HL-60/S4 (cell line): ENCODE results near the gene PLET1.

Source experiments
- in situ Hi-C: fragments of 300-500 bp; cut with MboI; formaldehyde crosslinking; loops from 2 replicates; pipeline ENCODE4 v1.14.3; 2022; ENCODE audit warnings: low sequenced_read_pairs

Gene PLET1

DNA sequence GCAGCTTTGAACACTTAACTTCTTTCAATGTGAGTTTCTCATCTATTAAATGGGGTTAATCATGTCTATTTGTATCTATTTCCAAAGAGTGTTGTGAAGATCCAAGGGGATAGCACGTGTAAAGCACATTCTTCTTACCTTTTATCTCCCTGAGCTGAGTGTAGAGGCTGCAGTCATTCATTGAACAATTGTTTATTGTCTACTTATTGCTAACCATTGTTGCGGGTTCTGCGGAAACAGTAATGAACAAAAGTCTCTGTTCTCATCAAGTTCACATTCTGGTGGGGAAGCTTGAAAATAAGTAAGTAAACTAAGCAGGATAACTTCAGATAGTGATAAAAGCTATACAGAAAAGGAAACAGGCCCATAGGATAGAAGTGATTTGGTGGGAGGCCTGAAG, 27.4 kb upstream of the PLET1 start:
- in situ Hi-C loops = loop anchor here (25.0 kb wide), 2 partner anchors 274 to 999 kb away; no protein-coding TSS in a partner anchor

DNA sequence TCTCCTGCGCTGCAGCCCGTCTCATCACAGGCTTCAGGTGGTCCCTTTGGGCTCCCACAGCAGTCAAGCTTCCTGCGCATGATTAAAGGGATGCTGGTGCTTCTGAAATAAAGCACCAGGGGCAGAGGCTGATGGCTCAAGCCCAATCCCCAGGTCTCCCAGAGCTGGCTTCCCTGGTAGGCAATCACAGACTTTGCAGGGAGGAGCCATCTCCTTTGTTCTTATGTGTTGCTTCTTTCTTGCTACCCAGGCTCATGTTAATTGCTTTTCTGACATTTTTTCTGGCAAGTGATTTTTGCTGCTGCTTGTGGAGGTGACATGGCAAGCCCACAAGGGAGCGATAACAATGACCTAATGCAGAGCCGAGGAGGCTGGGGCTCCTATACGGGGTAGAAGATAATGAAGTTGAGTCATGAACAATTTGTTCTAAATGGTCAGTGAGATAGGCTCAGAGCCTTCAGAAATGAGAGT, 25.2 kb upstream of the PLET1 start:
- in situ Hi-C loops = loop anchor here (25.0 kb wide), 2 partner anchors 276 to 1001 kb away; no protein-coding TSS in a partner anchor

DNA sequence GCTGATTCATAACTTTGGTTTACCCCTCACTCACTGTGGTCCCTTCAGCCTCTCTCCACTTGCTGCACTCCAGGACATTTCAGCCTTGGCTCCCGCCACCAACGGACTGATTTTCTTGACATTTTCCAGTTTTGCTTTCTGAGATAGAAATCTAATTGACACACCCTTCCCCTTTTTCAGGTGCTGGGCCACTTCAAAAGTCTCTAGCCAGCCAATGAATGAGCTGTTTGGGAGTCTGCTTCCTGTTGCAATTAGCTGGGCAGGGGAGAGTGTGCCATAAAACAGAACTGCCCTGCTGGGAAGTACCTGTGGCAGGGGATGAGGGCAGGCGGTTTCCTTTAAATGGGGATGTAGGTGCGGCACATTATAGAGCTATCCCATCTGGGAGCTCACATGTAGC, 21.1 kb upstream of the PLET1 start:
- in situ Hi-C loops = loop anchor here (25.0 kb wide), 2 partner anchors 281 to 1006 kb away; no protein-coding TSS in a partner anchor

DNA sequence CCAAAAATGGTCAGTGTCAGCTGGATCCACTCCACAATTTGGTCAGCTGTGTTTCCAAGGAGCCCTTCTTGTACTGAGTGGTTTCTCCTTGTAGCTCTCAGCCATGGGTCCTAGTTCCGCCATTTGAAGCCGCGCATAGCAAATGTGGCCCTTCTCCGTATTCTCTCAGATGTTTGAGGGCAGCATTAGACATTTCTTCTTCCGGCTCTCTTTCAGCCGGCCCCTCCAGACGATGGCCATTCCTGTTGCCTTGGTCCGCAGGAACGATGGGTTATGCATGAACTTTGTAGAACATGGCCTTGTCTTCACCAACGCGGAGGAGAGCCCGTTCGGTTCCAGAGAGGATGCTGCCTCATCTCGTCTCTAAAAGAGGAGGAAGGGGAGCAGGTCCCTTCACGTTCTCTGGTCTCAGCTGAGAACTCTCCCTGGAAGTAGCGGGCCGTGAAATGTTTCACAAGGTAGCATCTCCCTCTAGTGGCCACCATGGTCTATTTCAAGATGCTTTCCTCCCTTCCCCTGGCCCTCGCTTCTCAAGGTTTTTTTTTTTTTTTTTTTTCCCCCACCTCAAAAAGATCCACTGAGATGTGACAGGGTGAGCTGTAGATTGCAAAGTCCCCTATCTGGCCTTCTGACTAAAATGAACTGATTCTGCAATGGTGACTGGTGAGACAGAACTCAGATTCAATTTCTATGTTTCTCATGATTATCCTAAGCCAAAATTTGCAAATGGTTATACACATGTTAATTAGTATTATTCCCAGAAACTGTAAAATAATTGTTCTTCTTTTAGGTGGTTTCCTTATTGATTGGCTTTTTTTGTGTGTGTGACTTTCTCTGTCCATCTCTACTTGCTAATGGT, 19.8 kb upstream of the PLET1 start:
- in situ Hi-C loops = loop anchor here (25.0 kb wide), 2 partner anchors 282 to 1007 kb away; no protein-coding TSS in a partner anchor

DNA sequence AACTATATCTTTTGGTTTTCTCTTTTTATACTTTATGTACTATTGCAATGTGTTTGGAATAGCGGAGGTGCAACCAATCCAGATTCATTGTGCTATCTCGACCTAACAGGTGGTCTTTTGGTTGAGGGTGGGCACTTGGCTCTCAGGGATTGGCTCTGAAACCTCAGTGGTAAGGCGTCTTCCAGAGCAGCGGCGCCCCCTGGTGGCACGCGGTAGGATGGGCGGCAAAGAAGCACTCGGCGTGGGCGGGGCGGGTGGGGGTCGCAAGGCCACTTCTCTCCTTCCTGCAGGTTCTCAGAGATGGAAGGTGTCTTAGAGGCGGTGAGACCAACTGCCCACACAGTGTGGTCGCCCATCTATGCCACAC, 19.2 kb upstream of the PLET1 start:
- in situ Hi-C loops = loop anchor here (25.0 kb wide), 2 partner anchors 282 to 1007 kb away; no protein-coding TSS in a partner anchor

DNA sequence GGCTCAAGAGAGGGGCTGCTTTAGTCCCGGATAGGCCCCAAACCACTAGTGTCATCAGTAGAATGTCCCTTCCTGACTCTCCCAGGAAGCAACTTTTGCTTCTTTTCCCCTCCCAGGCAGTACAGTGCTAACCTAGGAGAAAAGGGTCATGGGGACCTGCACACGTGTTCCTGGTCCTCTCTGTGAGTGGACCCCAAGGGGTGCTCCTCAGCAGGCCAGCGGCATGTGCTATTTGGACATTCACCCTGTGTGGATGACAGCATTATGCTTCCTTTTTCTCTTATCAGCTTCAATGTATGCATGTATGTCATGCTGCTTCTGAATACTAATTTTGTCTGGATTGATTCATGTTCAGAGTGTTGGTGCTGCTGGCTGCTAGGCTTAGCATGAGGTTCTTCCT, 18.1 kb upstream of the PLET1 start:
- in situ Hi-C loops = loop anchor here (25.0 kb wide), 2 partner anchors 283 to 1008 kb away; no protein-coding TSS in a partner anchor

DNA sequence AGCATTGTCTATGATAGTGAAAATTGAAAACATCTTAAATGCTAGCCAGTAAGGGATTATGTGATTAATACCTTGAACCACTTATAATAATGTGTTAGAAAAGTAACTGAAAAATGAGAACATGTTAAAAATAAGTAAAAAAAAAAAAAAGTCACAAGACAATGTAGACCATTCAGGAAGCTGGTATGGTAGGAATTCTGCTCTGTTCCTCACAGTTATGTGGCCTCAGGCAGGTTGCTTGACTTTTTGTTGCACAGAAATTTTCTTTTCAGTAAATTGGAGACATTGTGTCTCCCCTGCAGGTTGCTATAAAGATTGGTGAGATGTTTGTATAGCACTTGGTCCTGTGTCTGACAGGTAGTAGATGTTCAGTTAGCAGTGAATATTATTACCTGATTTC, 17.3 kb upstream of the PLET1 start:
- in situ Hi-C loops = loop anchor here (25.0 kb wide), 2 partner anchors 284 to 1009 kb away; no protein-coding TSS in a partner anchor

DNA sequence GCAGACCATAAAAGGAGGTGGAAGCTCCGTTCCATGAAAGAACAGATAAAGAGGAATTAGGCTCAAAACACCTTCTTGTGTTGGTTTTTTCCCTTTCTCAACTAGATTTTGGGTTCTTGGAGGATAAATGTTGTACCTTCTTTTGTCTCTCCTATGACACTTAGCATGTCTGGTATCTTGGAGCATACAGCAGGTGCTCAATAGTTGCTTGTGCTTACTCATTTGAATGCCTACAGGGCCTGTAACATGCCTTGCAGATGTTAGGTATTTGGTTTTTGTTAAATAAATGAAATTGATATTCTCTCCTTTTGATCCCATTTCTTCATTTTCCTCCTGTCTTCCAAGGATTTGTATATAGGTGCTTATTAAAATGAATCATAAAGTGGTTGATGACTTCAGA, 16.4 kb upstream of the PLET1 start:
- in situ Hi-C loops = loop anchor here (25.0 kb wide), 2 partner anchors 285 to 1010 kb away; no protein-coding TSS in a partner anchor

DNA sequence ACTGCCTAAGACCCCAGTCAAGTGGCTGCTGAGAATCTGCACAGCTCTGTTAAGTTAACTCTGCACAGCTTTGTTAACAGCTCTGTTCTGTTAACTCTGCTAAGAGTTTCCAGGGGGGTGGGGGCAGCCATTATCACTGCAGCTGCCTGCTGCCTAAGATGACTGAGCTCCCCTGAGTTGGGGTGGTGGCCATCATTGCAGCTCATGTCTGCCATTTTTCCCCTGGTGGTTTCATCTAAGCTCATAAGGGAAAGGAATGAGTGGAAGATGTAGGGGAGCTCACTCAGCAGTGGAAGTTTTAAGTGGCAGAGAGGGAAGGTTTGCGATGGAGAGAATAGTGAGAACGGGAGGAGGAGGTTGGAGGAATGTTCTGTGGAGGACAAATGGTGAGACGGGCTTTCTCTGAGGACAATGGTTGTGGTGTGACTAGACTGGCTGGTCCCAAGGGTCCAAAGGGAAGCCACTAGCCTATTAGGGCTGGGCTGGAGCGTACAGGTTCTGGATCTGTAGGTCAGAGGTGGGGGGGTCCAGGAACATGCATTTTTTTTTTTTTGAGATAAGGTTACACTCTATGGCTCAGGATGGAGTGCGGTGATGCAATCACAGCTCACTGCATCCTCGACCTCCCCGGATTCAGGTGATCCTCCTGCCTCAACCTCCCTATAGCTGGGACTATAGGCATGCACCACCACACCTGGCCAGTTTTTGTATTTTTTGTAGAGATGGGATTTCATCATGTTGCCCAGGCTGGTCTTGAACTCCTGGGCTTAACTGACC, 13.5 kb upstream of the PLET1 start:
- in situ Hi-C loops = no loop called here

DNA sequence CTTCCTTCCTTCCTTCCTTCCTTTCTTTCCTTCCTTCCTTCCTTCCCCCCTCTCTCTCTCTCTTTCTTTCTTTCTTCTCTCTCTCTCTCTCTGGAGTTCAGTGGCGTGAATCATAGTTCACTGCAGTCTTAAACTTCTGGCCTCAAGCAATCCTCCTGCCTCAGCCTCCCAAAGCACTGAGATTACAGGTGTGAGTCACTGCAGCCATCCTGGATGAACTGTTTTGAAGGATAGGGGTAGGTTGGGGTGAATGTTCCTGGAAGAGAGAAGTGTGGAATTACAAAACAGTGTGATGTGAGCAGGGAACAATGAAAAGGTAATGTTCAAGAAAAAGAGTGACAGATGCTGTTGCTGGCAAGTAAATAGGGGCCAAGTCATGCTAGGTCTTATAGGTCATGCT, 12.4 kb upstream of the PLET1 start:
- in situ Hi-C loops = no loop called here

DNA sequence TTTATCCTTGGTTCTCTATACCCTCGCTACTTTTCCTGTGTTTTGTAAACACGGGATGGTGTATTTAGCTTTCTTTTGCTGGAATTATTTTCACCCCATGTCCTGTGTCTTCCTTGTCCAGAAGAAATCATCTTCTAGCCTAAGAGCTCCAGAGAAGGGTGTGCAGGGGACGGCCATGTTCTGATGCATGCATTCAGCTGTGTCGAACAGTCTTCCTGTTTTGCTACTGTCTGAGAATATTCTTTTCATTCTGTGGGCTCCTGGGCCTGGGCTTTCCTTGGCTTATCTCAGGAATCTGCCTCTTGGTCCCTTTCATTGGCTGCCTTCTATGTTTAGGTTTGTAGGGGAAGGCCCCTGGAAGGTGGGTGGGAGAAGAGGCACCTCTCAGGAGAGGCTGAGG, 10.6 kb upstream of the PLET1 start:
- in situ Hi-C loops = no loop called here

DNA sequence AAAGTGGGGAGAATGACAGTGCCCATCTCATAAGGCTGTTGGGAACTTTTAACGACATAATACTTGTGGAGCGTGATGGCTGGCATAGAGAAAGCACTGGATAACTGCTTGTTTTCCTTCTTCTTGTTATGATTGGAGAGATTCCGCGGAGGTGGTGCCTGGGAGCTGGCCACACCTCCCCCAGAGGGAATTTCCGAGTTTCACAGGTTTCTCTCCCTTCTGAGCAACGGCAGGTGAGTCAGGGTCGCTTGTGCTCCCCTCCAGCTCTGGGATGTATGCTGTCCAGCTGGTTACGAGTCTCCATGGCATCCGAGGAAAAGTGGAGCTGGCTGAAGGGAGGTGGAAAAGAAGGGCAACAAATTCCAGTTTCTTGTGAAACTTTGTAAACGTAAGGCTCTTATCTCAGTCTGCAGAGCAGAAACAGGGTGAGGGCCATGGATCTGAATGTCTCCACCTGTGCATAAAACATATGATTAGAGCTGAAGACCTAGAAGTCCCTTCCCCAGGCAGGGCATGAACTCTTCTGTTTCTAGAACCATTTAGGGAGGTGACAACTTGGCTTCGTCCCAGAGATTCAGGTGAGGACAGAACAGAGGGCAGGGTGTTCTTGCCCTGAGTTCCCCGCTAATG, 10.0 kb upstream of the PLET1 start:
- in situ Hi-C loops = no loop called here

DNA sequence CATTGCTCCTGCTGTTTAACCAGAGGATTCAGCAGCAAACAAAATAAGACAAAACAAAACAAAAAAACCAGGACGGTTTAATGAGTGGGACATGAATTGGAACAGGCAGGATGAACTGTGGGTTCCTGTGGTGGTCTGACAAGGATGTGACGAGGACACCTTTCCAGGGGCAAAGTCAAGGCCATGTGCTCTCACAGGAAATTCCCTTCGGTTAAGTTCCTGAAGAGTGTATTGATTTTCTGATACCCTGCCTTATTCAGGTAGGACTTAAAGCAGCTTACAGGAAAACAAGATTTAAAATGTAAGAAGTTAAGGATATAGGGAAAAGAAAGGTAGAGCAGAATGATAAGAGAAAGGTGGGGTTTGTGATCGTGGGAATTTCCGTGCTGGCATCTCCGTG, 8.5 kb upstream of the PLET1 start:
- in situ Hi-C loops = no loop called here

DNA sequence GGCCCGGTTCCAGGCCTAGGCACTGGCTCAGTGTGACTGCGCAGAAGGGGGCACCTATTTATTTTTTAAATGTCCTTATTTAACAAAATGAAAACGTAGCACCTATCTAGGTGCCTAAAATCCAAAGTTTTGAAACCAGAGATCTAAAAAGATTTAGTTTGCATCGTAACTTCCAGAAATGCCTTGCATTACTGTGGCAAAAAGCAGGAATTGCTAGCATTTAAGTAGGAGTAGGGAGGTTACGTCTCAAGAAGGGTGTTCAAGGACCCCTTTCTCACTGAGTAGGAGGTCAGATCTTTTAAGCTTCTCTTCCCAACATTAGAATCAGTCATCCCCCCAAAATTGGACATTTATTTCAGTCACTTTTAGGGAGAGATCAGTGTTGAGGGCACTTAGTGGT, 7.7 kb upstream of the PLET1 start:
- in situ Hi-C loops = no loop called here

DNA sequence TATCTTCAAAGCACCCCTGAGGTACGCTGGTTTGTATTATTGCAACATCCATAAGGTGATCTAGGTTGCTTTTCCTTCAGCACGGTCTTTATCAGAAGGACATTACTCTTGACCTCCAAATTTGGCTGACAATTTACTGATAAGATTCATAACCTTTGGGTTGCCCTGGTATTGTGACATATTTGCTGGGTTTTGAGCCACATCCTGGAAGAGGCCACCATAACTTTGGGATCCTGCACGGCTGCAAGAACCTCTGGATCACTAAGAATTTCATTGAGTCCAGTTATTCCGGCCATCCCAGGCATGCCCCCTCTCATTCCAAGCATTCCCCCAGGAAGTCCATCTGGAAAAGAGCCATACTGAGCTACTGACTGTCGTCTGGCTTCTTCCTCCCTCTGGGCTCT, 6.5 kb upstream of the PLET1 start:
- in situ Hi-C loops = no loop called here

DNA sequence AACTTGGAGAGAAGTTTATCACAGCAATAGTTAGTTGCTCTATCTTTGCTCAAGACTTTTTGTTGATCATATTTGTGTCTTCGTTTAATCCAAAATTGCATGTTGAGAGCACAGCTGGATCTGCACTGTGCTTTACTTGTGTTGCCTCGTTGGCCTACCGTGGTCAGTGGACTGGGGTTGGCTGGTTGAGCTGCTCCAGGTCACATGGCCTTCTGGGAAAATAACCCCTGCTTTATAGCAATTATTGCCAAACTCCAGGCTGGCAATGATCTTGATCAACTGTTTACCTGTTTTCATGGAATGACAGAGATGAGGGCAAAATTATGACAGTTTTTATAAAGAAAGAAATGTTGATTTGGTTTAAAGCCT, 5.7 kb upstream of the PLET1 start:
- in situ Hi-C loops = no loop called here

DNA sequence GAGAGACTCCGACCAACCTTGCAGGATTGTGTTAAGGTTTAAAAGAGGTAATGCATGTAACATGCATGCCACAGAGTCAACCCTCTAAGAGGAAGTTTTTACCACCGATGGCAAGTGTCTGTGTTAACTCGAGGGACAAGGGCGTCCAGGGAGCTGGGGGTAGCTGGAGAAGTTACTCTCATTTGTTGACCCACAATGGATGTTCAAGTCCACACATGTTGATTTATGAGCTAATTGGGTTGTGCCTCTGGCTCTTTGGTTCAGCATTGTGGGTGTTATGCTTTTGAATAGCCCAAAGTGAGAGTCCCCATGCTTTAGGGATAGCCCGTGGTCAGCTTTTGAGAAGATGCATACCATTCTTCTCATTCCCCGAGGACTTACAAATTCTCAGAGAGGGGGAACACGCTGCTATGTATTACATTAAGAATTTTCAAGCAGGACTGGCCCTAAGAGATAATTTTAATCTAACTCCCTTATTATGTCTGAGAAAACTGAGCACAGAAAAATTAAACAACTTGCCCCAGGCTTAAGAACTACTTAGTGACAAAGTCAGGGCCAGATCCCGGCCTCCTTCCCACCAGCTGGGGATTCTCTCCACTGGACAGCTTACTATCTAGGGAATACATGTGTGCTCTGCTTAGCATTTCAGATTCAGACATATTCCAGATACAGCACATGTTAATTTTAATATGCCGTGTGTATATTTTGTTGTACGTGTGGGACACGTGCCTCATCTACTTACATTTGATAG, 5.2 kb upstream of the PLET1 start:
- in situ Hi-C loops = no loop called here

DNA sequence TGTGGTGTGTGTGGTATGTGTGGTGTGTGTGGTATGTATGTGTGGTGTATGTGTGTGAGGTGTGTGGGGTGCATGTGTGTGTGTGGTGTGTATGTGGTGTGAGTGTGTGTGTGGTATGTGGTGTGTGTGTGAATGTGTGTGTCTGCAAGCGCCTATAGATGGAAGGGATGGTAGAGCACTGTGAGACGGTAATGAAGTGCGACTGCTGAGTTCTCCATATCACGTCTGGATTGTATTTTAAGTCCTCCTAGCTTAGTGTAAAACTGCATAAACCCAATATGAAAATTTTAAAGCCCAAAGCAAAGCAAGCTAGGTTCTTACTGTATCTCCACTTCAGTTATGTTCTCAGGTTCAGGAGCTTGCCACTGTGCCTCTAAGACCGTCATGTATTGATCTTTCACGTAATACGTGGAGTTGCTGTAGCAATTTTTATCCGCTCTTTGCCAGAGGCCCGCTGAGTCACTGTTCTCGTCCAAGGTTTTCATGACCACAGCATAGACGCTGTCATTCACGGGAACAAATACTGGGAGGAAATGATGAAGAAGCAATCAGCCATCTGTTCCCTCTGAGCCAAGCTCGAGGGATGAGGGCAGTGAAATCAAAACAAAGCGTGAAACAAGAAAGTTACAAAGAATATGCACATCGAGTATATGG, 5.5 kb downstream of the PLET1 start:
- in situ Hi-C loops = no loop called here

DNA sequence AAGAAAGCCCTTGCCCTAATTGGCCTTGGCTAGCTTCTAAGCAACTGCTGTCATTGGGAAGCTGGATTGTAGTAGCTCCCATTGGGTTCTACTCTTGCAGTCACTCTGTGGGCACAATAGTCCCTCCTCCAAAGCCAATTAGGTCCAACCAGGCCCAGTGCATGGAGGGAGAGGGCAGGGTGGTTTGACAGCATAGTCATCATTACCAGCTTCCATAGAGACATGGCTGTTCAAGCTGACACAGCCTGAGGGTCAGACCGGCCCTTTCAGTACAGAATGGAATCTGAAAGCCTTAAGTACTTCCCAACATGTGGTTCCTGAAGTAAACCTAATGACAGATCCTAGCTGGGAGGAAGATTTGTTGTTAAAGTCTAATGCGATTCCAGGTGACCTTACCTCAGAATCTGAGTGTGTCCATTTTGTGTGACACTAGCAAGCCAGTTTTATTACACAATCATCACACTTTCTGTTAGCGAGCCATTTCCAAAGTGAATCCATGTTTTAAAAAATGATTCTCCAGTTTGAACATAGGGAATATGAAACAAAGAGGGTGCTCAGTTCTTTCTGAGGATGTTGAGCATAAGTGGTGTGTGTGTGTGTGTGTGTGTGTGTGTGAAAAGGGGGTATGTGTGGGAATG, 6.9 kb downstream of the PLET1 start:
- in situ Hi-C loops = no loop called here
